Medulla oblongata (tissue), 1 donor: ENCODE data around the gene EIF1.
A peak's percentile ranks its signal among the peaks of the same experiment; 100 is the strongest.
"Not testable (repeated sequence)": the region's sequence is repeated elsewhere in the genome, so short reads cannot be mapped to it uniquely, and the experiment has no call there.

Experiments
- DNase-seq: peaks from one replicate; pipeline ENCODE4 v3.0.0-alpha.2; 2015; ENCODE audit errors: extremely low spot score

The EIF1 gene

DNA sequence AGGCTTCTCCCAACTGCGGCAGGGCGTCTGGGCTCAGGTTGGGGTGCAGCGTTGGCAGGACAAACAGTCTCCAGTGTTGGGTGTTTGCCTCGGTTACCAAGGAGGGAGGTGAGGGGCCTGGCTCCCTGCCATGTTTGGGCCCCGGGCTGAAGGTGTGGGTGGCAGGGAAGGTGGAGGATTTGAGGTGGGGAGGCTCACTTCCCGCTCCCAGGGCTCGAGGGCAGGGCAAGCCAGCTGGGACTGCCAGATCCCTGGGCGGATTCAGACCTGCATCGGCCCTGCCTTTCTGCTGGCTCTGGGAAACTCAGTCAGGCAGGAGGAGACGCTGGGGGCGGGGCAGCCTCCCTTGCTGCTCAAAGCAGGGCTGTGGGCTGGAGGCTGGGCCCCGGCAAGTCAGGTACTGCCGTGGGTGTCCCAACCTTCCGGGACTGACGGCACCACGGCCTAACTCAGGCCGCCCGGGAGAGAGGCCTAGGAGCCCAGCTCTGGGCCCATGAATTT is 33.0 kb upstream of the EIF1 start:
- no peak for DNase-seq

DNA sequence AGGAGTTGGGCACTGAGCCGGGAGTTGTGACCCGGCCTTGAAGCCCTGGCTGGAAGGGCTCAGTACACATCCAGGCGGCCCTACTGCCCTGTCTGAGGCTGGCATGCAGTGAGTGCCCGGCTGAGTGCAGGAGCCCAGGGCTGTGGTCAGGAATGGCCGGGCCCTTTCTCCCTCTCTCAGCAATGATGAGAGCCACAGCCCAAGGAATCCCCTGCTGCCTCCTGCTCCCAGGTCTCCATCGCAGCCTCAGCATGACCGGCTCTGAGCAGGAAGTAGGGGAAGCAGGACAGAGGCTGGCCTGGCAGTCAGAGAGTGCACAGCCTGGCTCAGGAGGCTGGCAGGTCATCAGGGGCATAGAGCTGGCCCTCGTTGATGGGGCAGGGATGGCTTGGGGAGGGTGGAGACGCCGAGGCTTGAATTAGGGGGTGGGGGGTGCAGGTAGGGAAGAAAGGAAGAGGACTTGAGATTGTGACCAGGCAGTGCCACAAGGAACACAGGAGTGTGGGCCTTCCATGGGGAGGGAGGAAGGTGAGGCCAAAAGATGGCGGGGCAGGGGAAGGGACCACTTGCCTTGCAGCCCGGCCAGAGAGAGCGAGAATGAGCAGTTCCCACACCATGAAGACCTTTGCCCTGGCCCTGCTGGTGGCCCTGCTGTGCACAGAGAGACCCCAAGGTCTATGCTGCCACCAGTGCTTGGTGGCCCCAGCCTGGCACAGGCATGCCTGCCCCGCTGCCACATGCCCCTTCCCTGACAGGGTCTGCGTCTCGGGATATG is 32.2 kb upstream of the EIF1 start:
- DNase-seq, result no peak

DNA sequence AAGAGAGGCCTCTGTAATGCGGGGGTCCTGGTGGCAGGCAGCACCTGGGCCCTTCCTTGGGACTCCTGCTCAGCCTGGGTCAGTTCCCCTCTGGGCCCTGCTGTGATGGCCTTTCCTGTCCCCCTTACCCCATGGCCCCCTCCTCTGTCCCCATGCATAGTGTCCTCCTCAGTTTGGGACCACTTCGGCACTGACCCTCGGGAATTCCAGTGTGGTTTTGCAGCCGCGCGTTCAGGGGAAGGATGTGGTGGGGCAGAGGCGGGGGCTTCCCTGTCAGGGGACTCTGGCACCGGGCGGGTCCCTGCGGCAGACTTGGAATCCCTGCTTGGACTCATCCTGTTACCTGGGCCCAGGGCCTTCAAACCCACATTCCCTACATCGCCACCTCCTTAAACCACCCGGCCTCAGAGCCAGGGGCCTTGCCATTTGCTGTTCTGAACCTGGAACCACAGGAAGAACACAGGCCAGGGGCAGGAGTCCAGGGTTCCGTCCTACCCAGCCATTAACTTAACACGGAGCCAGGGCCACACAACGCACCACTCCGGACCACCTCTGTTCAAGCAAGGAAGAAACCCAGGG is 31.4 kb upstream of the EIF1 start:
- DNase-seq, result no peak

DNA sequence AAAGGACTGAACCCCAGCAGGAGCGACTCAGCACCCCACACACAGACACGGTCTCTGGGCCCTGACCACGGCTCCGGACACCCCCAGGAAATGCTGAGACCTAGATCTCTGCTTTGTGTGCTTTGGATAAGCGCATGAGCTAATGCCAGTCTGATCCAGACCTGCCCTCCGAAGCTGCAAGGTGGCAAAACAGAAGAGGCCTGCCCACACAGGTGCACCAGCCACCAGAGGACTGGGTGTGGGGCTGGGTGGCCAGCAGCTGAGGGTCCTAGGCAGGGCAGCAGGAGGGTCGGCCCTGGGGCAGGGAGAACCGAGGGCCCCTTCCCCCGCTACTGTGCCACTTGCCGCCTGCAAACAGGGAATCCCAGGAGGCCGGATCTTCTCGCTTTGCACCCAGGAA is 30.7 kb upstream of the EIF1 start:
- no peak for DNase-seq

- DNase-seq, result no peak
Measured at GRCh38 chr17:41658846-41659245, 29.8 kb upstream of the EIF1 start.

- DNase-seq, result no peak
Measured at GRCh38 chr17:41659427-41660212, 29.1 kb upstream of the EIF1 start.

DNA sequence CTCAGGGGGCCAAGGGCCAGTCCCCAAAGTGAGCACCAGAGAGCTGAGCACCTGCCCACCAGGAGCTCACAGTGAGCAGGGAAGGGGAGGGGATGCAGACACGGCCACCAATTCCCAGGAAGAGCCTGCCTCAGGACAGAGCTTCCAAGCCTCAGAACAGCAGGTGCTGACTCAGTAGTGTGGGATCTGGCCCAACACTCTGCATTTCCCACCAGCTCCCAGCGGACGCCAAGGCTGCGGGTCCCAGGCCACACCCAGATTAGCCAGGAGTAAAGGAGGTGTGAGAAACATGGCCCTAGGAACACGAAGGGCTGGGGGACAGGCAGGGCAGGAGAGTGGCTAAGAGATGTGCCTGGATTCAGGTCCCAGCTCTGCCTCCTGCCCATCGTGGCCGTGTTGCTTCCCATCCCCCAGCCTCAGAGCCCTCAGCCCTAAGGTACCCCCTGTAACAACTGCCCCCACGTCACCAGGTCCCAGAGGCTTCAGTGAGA is 28.4 kb upstream of the EIF1 start:
- no peak for DNase-seq

DNA sequence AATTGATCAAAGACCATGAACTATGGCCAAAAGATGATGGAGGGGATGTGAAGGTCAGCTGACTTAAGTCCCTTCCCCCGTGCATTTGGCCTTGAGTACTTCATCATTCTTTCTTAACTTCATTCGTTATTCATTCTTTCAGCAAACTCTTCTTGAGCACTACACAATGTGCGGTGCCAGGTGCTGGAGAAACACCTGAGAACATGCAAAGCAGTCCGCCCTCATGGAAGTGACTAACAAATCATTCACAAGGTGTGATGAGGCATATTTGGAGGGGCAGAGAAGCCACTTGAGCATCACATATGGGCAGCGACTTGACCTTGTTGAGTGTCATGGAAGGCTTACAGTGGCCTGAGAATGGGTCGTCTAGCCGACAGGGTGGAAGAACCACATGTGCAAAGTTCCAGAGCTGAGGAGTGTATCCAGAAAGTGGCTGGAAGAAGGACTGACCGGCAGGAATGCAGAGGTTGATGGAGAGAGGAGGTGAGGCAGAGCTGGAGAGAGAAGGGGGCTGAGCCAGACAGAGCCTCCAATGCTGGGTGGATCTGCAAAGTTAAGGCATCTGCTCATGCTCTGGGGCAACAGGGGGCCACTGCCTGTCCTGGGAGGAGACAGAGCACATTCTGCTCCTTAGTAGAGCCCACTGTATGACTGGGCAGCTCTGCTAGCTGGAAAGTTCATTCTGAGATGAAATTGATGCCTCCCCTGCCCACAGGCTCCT is 25.1 kb upstream of the EIF1 start:
- DNase-seq, result no peak

GRCh38 chr17:41664172-41664457 is 24.6 kb upstream of the EIF1 start:
- no peak for DNase-seq

DNA sequence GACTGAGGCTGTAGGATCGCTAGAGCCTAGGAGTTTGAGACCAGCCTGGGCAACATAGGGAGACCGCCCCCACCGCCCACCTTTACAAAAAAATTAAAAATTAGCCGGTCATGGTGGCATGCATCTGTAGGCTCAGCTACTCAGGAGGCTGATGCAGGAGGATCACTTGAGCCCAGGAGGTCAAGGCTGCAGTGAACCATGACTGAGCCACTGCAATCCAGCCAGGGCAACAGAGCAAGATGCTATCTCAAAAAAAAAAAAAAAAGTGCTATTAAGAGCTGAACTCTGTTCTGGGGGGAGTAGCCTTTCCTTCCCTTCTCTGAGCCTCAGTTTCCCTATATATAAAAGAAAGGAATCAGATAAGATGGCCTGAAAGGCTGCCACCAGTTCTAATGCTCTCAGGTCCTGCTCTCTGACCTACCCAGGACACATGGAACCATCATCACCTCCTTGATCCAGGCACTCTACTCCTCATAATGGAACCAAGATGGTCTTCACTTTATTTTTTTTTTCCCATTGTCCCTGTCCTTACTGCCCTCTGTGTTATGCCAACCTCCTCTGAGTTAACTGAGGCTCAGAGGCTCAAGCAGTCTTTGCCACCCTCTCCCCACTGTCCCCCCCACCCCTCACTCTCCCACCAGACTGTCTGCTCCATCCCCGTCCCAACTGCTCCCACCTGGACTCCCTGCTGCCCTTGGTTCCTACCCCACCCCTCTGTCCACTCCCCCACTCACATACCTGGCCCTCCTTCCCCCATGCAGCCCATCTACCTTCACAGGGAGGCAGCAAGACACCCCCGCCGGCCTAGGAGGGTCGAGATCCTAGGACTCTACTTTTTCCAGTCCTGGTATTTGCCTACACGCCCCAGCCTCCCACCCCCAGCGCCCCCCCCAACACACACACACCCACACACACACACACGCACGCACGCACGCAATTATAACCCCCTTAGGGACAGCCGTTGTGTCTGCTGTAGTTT is 23.8 kb upstream of the EIF1 start:
- no peak for DNase-seq

DNA sequence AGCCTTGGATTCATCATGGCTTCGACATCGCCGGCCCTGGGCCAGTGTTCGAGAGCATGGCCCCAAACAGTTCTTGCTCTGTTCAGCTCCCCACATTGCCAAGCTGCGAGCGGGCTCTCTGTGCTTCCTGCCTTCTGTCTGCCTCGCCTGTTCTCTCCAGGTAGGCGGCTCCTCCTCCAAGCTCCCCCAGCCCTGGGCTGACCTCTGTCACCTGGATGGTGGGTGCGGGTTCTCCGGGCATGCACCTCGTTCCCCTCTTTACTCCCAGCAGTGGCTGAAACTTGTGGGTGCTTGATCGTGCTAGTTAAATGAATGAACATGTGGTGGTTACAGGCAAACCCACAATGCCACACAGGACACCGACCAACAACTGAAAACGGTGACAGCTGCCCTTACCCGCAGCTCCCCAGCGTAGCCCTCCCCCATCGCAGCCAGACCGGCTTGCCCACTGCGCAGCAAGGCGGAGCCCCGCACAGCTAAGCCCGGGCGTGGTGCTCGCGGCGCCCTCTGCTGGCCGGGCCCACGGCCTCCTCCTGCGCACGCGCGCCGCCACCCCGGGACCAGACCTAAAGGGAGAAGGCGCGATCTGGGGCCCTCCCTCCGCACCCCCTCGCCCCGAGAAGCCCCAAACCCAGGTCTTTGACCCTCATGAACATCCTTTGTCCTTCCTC is 23.0 kb upstream of the EIF1 start:
- DNase-seq, result peak; percentile 89

DNA sequence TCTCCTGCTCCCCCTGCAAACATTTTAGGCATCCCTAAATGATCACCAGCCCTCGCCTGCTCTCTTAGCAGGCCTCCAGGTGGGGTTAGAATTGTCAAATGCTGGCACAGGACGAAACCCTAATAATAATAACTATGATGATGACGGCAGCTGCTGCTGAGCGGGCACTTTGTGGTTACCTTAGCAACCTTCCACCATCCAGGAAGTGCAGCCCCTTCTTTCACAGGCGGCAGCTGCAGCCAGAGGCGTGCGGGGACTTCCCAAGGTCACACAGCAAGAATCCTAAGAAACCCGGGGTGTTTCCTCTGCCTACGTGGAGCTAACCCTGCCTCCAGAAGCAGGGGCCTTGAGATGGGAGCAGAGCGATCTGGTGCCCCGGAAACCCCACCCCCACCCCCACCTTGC is 22.4 kb upstream of the EIF1 start:
- DNase-seq, result peak; percentile 33

DNA sequence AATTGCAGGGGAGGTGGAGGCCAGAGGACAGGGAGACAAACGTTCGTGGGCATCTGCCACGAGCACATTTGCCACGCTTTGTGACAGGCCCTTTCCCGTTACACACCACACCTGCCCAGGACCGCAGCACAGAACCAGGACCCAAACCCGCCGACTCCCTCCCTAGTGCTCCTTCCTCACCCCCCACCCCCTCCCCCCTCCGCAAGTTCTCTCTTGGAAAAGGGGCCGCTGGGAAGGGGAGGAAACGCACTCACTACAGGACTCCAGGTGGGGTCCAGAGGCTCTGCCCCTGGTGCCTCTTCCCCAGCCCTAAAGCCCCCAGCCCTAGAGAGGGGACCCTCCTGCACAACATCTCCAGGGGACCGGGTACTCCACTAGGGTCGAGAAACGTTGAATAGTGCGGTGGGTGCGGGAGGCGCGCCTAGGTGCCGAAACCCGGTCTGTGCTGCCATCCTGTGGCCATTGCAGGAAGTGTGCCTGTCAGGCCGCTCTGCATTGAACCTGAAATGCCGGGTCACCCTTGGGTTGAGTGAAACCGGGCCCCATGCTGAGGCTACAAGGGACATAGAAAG is 21.9 kb upstream of the EIF1 start:
- DNase-seq, result peak; percentile 82

DNA sequence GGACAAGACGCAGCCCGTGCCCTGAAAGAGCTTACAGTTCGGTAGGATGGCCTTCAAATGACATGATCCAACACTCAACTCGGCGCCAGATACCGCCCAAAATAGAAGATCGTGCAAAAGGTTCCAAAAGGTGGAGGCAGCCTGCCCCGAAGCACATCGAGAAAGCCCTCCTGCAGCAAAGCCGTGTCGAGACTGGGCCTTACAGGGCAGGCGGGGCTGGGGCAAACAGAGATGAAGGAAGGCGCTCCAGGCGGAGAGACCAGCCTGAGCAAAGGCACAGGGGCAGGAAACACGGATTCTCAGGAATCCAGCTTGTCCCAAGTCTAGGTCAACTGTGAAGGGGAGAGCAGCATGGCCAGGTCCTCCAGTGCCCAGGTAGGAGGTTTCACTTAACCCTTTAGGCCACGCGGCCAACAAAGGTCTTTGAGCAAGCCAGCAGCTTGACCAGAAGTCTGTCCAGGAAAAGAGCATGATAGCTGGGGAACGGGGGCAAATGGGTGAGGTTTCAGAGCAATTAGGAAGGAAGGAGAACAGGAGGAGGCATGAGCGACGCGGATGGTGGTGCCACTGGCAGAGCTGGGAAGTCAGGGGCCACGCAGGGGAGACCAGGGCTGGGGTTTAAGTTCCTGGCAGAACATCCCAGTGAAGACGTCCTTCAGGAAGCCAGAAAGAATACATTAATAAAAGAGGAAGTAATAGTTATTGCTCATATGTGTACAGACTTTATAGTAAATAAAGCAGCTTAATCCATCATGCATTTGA is 21.2 kb upstream of the EIF1 start:
- no peak for DNase-seq

GRCh38 chr17:41672153-41672552 is 16.5 kb upstream of the EIF1 start:
- DNase-seq, result no peak

GRCh38 chr17:41675157-41676057 is 13.3 kb upstream of the EIF1 start:
- not testable (repeated sequence) for DNase-seq

GRCh38 chr17:41676058-41676419 is 12.6 kb upstream of the EIF1 start:
- DNase-seq, result no peak

GRCh38 chr17:41678411-41678906 is 10.2 kb upstream of the EIF1 start:
- DNase-seq, result no peak
